T-helper 9 cell (primary cell): ENCODE results near the gene SLC16A10.
"Not testable (repeated sequence)": the region's sequence is repeated elsewhere in the genome, so short reads cannot be mapped to it uniquely, and the experiment has no call there.

ENCODE experiments used
- DNase-seq: peaks from one replicate; pipeline ENCODE4 v3.0.0-alpha.2; 2020

The SLC16A10 gene

DNA sequence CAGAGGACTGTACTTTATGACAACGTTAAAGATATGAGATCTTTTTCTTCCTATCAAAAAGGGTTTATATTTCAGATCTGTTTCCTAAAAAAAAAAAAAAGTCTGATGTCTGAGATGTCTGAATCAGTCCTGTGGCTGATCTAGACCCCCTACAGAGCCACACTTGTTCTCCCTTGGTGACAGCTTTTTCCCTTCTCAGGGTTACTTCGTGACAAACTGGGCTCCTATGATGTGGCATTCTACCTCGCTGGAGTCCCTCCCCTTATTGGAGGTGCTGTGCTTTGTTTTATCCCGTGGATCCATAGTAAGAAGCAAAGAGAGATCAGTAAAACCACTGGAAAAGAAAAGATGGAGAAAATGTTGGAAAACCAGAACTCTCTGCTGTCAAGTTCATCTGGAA, 134.5 kb downstream of the SLC16A10 start:
- DNase-seq: no peak

DNA sequence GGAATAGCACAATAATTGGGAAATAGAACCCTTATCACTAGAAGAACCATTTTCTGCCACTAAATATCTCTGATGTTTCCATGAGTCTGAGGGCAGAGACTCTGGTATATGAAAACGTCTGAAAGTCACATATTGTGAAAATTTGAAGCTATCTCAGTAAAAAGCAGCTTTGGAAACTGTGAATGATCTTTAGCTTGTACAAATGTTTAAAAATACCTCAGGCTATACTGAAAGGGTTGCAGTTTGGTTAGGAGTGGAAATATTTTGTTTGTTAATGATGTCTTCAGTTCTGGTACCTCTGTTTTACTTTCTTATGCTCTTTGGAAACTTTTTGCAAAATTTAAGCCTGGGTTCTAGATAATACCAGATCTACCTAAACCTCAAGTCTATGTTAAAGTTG, 135.0 kb downstream of the SLC16A10 start:
- DNase-seq: no peak

DNA sequence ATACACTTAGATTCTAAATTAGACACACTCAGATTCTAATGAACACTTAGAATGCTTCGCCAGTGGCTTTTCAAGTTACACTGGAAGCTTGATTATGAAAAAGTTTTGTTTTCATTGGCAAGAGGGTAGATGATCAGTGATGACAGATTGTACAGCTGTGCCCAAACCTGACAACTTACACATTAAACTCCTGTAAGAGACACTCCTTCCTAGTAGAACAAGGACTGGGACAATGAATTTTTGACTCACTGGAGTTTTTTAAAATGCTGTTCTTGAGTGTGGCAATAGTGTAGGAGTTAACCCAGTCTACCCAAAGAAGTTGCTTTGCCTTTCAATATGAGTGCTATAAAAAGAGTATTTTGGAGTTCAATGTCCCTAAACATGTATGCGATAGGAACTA, 140.8 kb downstream of the SLC16A10 start:
- DNase-seq: no peak

GRCh38 chr6:111230351-111231089, 143.2 kb downstream of the SLC16A10 start:
- DNase-seq: no peak

DNA sequence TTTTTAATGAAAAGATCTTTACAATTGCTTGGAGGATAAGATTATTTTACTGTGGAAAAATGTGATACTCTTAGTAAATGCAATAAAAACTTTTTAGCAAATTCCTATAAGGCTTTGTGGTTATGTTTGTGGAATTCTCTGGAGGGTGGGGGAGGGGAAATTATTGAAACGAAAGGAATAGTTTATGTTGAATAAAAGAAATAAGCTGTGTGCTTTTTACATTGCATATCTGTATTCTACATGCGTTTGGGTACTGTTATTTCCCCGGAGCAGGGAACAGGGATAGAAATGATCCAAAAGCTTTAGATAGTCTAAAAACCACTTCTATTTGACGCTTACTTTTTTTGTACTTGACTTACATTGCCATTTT, 143.8 kb downstream of the SLC16A10 start:
- no peak for DNase-seq

DNA sequence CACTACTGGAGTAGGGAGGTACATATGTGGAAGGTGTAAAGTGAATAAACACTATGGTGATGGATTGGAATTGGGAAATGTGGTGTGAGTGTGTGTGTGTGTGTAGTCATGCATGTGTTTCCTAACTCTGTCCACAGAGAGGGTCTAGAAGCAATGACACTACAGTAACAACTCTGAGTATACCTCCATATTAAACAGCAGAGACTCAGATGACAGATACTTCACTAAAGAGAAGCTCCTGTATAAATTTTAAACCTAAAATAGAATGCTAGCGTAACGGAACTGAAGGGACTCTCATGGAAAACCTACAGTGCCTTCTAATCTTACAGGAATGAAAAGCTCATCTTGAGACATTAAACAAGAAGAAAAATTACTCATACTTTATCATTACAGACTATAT, 150.5 kb downstream of the SLC16A10 start:
- no peak for DNase-seq

DNA sequence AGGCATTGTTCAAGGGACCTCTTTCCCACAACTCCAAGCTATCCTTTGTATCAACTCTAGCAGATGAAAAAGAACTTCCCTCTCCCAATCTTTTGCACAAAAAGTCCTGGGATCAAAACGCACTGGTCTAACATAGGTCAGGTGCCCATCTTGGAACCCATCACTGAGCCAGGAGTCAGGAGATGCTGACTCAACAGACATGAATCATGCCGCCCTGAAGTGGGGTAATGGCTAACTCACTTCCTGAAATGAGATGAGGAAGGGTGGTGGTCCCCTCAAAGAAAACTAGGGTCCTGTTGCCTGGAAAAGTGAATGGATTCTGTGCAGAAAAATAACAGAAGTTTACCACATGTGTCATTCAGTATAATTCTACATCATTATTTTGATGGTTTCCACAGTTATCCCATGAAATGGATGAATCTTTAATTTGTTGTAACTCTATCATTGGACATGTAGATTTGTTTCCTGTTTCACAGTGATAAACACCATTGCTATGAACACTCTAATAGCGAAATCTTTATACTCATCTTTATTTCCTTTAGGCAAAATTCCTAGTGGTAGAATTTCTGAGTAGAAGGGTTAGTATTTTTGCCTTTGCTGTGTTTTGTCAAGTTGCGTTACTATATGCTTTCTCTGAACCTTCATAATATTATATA, 151.3 kb downstream of the SLC16A10 start:
- no peak for DNase-seq

DNA sequence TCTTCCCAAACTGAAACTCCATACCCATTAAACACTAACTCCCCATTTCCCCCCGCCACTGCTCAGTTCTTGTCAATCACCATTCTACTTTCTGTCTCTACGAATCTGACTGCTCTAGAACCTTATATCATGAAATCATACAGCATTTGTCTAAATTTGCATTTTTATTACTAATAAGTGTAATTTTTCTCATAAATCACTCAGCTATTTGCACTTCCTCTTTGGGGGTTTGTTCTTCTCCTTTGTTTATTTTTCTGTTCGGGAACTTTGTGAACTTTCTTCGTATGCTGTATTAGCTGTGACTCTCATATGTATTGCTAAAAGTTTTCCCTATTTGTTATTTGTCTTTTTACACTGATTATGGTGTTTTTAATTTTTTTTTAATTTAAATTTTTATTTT, 152.2 kb downstream of the SLC16A10 start:
- DNase-seq: no peak

DNA sequence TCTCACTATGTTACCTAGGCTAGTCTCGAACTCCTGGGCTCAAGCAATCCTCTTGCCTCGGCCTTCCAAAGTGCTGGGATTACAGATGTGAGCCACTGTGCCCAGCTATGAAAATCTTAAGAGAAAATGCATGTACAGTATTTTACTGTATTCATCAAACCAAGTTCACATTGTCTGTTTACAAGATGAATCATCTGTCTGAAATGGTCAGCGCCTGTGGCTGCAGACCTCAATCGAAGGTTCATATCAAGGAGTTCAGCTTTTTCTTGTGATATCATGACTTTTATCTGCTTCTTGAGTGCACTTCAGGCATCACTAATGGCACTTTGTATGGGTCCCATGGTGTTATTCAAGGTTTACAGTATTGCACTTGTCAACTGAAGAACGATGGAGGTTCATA, 155.1 kb downstream of the SLC16A10 start:
- no peak for DNase-seq

DNA sequence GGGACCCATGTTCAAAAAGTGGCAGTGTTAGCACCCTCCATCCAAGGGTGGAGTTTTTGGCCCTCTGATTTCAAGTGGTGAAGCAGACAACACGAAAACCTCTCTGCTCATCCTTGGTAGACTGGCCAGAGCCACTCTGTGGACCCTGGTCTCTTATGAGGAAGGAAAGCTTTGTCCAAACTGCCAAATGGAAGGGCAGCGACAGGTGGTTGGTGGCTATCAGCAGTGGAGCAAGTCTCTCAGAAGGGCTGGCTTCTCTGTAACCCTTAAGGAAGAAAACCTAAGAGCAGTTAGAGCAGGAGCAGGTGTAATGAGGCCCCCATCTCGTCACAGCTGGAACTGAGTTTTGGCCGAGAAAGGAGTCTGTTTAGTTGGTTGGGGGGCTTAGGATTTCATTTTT, 155.8 kb downstream of the SLC16A10 start:
- DNase-seq: no peak

DNA sequence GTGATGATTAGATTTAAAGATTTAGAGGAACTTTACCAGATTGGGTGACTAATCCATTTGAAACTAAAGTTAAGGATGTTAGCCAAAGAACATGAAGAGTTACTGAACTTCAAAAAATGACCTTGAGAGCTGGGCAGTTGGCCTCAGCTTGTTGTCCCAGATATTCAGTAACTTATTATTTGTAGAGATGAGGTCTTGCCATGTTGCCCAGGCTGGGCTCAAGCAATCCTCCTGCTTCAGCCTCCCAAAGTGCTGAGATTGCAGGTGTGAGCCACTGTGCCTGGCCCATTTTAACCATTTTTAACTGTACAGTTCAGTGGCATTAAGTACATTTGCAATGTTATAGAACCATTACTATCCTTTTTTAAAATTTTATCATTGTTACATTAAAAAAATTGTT, 161.5 kb downstream of the SLC16A10 start:
- no peak for DNase-seq

DNA sequence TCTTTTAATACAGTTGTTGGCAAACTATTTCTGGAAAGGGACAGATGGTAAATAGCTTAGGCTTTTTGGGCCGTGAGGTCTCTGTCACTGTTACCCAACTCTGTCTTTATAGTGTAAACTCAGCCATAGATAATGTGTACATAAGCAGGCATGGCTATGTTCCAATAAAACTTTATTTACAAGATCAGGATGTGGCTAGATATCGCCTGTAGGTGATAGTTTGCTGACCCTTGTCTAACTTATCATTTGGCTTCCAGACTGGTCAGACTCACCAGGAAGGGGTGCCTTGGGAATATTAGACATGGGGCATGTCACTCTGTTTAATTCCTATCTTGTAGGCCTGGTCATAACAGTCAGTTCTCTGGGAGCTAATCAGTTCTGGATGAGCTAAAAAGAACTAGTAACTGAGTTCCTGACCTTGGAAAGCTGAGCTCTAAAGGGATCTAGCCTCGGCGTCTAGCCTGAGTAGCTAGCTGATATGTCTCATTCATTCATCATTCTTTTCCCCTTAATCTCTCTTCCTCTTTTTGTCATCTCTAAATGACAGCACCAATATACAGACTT, 163.6 kb downstream of the SLC16A10 start:
- DNase-seq: no peak

- no peak for DNase-seq
Measured at GRCh38 chr6:111252726-111253125, 165.4 kb downstream of the SLC16A10 start.

DNA sequence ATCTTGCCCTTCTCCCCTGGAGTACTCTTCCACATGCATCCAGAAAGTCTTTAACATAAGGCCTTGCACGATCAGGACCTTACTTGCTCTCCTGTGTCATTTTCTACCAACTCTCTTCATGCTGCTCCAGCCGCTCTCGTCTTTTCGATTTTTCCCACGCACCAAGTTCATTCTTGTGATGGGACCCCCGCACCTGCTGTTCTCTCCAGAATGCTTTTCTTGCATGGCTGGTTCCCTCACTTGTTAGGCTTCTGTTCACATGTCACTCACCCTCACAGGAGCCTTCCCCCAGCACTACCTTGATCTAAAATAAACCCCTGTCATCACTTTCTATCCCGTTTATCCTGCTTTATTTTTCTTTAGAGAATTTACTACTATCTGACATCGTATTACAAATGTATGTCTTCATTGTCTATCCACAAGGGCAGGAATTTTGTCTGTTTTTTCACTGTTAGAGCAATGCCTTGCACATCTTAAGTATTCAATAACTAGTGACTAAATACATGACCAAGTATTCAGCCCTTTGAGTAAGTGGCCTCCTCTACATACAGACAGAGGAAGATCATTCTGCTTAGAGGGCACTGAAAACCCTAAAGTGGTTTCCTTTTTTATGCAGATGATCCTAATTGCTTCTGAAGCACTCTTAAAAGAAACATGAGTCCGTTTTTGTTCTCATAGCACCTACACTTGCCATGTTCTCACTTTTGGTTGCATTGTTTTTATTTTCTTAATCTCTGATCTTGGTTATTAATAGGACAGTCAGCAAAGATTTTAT, 166.9 kb downstream of the SLC16A10 start:
- no peak for DNase-seq

DNA sequence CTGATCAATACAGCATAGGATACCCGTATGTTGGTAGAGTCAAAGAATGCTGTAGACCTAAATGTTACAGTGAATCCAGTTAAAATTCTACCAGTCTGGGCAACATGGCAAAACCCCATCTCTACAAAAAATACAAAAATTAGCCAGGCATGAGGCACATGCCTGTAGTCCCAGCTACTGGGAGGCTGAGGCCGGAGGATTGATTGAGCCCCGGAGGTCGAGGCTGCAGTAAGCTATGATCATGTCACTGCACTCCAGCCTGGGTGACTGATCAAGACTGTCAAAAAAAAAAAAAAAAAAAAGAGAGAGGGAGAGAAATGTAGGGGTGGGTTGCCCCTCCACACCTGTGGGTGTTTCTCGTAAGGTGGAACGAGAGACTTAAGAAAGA, 167.5 kb downstream of the SLC16A10 start:
- DNase-seq: no peak

DNA sequence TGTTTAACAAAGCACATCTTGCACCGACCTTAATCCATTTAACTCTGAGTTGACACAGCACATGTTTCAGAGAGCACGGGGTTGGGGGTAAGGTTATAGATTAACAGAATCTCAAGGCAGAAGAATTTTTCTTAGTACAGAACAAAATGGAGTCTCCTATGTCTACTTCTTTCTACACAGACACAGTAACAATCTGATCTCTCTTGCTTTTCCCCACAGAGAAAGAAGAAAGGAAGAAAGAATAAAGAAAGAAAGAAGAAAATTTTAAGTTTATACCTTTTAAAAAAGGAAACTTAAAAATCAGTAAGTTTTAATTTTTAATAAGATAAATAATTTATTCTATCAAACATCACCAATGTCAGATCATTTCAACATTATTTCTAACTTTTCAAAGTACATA, 168.5 kb downstream of the SLC16A10 start:
- DNase-seq: not testable (repeated sequence)

GRCh38 chr6:111256646-111257045, 169.3 kb downstream of the SLC16A10 start:
- no peak for DNase-seq

DNA sequence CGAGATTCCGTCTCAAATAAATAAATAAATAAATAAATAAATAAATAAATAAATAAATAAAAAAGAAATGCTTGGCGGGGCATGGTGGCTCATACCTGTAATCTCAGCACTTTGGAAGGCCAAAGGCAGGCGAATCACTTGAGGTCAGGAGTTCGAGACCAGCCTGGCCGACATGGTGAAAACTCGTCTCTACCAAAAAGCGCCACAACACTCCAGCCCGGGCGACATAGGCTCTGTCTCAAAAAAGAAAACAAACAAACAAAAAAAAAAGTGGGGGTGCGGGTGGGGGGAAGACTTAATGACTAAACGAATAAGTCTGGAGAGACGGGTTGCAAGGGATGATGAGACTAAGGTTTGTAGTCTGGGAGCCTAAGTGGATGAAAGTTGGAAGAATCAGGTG, 170.7 kb downstream of the SLC16A10 start:
- no peak for DNase-seq

GRCh38 chr6:111258615-111259088, 171.3 kb downstream of the SLC16A10 start:
- DNase-seq: no peak

- peak; percentile 98 for DNase-seq
Measured at GRCh38 chr6:111259089-111259831, 172.0 kb downstream of the SLC16A10 start.

GRCh38 chr6:111260570-111261298, 173.4 kb downstream of the SLC16A10 start:
- no peak for DNase-seq

- no peak for DNase-seq
Measured at GRCh38 chr6:111263837-111264236, 176.5 kb downstream of the SLC16A10 start.
